GM23338 (cell line): Measurements from ENCODE around the gene PIGU.
"Not testable (repeated sequence)": the region's sequence is repeated elsewhere in the genome, so short reads cannot be mapped to it uniquely, and the experiment has no call there.

Source experiments
- CTCF ChIP-seq, 2 experiments: fragments of 200-600 bp in 1 of 2; sonication (generic) in 1 of 2; conservative IDR thresholded peaks; 2 replicates each; pipeline versions ENCODE4 v1.5.1 to v1.6.1; 2016 to 2017; ENCODE audit warnings: antibody characterized with exemption in 2 of 2, low read depth in 2 of 2, mild to moderate bottlenecking in 2 of 2, moderate library complexity in 1 of 2
- ETS1 ChIP-seq: IDR thresholded peaks from 2 replicates; pipeline ENCODE4 v1.6.1; 2016; ENCODE audit warnings: antibody characterized with exemption
- EZH2 ChIP-seq: fragments of 200-600 bp; sonication (generic); IDR thresholded peaks from one replicate; pipeline ENCODE4 v1.8.0; 2017; ENCODE audit warnings: antibody characterized with exemption, mild to moderate bottlenecking, low read depth; ENCODE audit not compliant: unreplicated experiment
- EZH2phosphoT487 ChIP-seq: fragments of 200-600 bp; sonication (generic); IDR thresholded peaks from one replicate; pipeline ENCODE4 v1.8.1; 2018; ENCODE audit warnings: antibody characterized with exemption; ENCODE audit not compliant: unreplicated experiment
- POLR2AphosphoS5 ChIP-seq: IDR thresholded peaks from 2 replicates; pipeline ENCODE4 v1.6.1; 2016; ENCODE audit warnings: antibody characterized with exemption, low read depth
- ZNF331 ChIP-seq: fragments of 250-450 bp; sonication (Bioruptor Pico); IDR thresholded peaks from 2 replicates; pipeline ENCODE4 v1.5.0; 2020; ENCODE audit warnings: low read depth, mild to moderate bottlenecking, moderate library complexity
- TF ChIP-seq, protein P1 (sequence below): IDR thresholded peaks from one replicate; pipeline ENCODE4 v1.6.1; 2018; ENCODE audit warnings: antibody characterized with exemption; ENCODE audit not compliant: unreplicated experiment

GRCh38 chr20:34661811-34662210 is 15.1 kb downstream of the PIGU start:
- not testable (repeated sequence) for TF ChIP-seq POLR2AphosphoS5; EZH2; CTCF (conservative IDR thresholded peaks at IDR 0.05; ENCODE audit: low read depth in 2 of 2); ZNF331 (CRISPR knock-in tag); ETS1; EZH2phosphoT487
- TF ChIP-seq, protein P1, sequence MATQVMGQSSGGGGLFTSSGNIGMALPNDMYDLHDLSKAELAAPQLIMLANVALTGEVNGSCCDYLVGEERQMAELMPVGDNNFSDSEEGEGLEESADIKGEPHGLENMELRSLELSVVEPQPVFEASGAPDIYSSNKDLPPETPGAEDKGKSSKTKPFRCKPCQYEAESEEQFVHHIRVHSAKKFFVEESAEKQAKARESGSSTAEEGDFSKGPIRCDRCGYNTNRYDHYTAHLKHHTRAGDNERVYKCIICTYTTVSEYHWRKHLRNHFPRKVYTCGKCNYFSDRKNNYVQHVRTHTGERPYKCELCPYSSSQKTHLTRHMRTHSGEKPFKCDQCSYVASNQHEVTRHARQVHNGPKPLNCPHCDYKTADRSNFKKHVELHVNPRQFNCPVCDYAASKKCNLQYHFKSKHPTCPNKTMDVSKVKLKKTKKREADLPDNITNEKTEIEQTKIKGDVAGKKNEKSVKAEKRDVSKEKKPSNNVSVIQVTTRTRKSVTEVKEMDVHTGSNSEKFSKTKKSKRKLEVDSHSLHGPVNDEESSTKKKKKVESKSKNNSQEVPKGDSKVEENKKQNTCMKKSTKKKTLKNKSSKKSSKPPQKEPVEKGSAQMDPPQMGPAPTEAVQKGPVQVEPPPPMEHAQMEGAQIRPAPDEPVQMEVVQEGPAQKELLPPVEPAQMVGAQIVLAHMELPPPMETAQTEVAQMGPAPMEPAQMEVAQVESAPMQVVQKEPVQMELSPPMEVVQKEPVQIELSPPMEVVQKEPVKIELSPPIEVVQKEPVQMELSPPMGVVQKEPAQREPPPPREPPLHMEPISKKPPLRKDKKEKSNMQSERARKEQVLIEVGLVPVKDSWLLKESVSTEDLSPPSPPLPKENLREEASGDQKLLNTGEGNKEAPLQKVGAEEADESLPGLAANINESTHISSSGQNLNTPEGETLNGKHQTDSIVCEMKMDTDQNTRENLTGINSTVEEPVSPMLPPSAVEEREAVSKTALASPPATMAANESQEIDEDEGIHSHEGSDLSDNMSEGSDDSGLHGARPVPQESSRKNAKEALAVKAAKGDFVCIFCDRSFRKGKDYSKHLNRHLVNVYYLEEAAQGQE, result not testable (repeated sequence)
